Suprapubic skin (tissue), 4 donors: ENCODE data around the gene CXCL5. TPM values are rescaled to one million over a fixed set of nuclear protein-coding genes. Genes with fewer than 3 reads are reported as not detected.

Experiments used
- DNase-seq, 2 donors: peaks; one replicate each; pipeline ENCODE4 v3.0.0-alpha.2; 2019; ENCODE audit warnings: low spot score in 2 of 2
- H3K27ac ChIP-seq: fragments of 200-600 bp; sonication (generic); one replicate; pipeline ENCODE4 v1.5.1; 2019
- H3K27me3 ChIP-seq: fragments of 200-600 bp; sonication (generic); one replicate; pipeline ENCODE4 v1.5.1; 2019
- H3K36me3 ChIP-seq: fragments of 200-600 bp; sonication (generic); one replicate; pipeline ENCODE4 v1.5.1; 2019
- H3K4me1 ChIP-seq: fragments of 200-600 bp; sonication (generic); one replicate; pipeline ENCODE4 v1.5.1; 2019
- H3K4me3 ChIP-seq: fragments of 200-600 bp; sonication (generic); one replicate; pipeline ENCODE4 v1.5.1; 2019; ENCODE audit warnings: mild to moderate bottlenecking
- H3K9me3 ChIP-seq: fragments of 200-600 bp; sonication (generic); one replicate; pipeline ENCODE4 v1.5.1; 2019
- EP300 ChIP-seq: sonication (generic); formaldehyde crosslinking; IDR thresholded peaks from one replicate; pipeline ENCODE4 v1.6.1; 2017; ENCODE audit warnings: antibody characterized with exemption
- POLR2A ChIP-seq, 2 donors: fragments of 450-650 bp; IDR thresholded peaks; one replicate each; pipeline ENCODE4 v1.6.1; 2017; ENCODE audit warnings: antibody characterized with exemption in 2 of 2, mild to moderate bottlenecking in 2 of 2, moderate library complexity in 2 of 2
- POLR2AphosphoS5 ChIP-seq, 3 donors: sonication (generic); formaldehyde crosslinking; IDR thresholded peaks; one replicate each; pipeline ENCODE4 v1.6.1; 2017; ENCODE audit warnings: antibody characterized with exemption in 3 of 3
- WGBS: methylation state at CpG from one replicate; pipeline ENCODE4 v1.1.5; 2018; 5-methylcytosine and 5-hydroxymethylcytosine counted together
- total RNA-seq, 4 donors: library from RNA; depleted of rRNA; stranded (reverse); fragments of >200 nt; gene quantifications; one replicate each; pipeline ENCODE4 v1.1.0, GENCODE V29; 2016
- TF ChIP-seq, protein P1 (sequence below), 2 donors: fragments of 200-600 bp in 1 of 2; fragments of 450-650 bp in 1 of 2; sonication (generic) in 1 of 2; IDR thresholded peaks; one replicate each; pipeline ENCODE4 v1.5.1; 2016 to 2019; ENCODE audit warnings: antibody characterized with exemption in 2 of 2, mild to moderate bottlenecking in 1 of 2, moderate library complexity in 1 of 2

The CXCL5 gene
- total RNA-seq, 4 donors from 2014 or later: not detected

DNA sequence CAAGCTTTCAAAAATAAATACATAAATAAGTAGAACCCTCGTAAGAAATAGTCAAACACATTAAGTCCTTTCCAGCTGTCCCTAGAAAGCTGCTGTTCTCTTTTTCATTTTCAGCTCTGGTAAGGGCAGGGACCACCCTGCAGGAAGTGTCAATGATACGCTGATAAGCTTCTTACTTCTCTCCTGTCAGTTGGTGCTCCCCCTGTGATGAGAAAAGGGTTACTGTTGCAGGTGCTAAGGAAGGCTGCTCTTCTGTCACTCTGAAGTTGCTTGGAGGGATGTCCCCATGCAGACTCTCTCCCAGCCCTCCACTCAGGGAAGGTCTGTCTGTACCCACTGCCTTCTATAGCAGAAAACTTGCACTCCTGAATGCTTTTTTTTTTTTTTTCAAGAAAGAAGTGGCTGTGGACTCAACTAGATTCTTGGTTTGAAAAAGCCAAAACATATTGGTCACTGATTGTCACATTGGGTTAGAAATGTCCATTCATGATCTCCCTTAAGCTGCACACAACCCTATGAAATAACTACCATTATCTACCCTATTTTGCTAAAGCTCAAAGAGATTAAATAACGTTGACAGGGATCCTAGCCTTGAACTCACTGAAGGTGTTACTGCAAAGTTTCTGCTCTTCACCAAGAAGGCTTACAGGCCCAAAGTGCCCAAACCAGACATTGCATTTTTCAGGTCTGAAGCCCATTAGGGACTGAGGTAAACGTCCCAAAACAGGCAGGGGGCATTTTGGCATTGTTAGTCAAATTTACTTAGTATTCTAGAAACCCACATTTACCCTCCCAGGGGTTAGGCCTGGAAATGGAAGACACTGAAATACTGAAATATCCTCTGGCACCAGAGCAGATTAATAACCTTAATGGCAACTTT, 38.8 kb upstream of the CXCL5 start:
- no peak overlapping the region for H3K27ac ChIP-seq

GRCh38 chr4:74033739-74034138, 35.3 kb upstream of the CXCL5 start:
- TF ChIP-seq POLR2AphosphoS5 (IDR thresholded peaks at IDR 0.05): no peak
- TF ChIP-seq, protein P1, sequence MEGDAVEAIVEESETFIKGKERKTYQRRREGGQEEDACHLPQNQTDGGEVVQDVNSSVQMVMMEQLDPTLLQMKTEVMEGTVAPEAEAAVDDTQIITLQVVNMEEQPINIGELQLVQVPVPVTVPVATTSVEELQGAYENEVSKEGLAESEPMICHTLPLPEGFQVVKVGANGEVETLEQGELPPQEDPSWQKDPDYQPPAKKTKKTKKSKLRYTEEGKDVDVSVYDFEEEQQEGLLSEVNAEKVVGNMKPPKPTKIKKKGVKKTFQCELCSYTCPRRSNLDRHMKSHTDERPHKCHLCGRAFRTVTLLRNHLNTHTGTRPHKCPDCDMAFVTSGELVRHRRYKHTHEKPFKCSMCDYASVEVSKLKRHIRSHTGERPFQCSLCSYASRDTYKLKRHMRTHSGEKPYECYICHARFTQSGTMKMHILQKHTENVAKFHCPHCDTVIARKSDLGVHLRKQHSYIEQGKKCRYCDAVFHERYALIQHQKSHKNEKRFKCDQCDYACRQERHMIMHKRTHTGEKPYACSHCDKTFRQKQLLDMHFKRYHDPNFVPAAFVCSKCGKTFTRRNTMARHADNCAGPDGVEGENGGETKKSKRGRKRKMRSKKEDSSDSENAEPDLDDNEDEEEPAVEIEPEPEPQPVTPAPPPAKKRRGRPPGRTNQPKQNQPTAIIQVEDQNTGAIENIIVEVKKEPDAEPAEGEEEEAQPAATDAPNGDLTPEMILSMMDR (IDR thresholded peaks at IDR 0.05): no peak
- no peak for TF ChIP-seq EP300
- no peak for TF ChIP-seq POLR2A (IDR thresholded peaks at IDR 0.05)
- Histone ChIP-seq H3K9me3 (no peaks in the 10 kb centered on the region), H3K4me1 (peaks cover 8% of the 10 kb centered on the region), H3K27me3 (peaks cover 3% of the 10 kb centered on the region), H3K4me3 (no peak overlapping the region), H3K27ac (no peak overlapping the region), H3K36me3 (no peaks in the 10 kb centered on the region)
- no peak for DNase-seq

More for the DNA sequence above, 38.8 kb upstream of the CXCL5 start:
- Histone ChIP-seq H3K4me1 (peaks cover 14% of the 10 kb centered on the region), H3K4me3 (peak overlapping the region; percentile 78), H3K9me3 (no peaks in the 10 kb centered on the region), H3K27me3 (no peaks in the 10 kb centered on the region), H3K36me3 (no peaks in the 10 kb centered on the region)
- 55% methylated on average over 4 of the region's 4 CpGs for WGBS
- no peak for DNase-seq
- TF ChIP-seq EP300 (no peak), POLR2A (IDR thresholded peaks at IDR 0.05) (no peak), POLR2AphosphoS5 (IDR thresholded peaks at IDR 0.05) (no peak)
- TF ChIP-seq, protein P1 (IDR thresholded peaks at IDR 0.05): no peak

GRCh38 chr4:74032064-74032463, 33.6 kb upstream of the CXCL5 start:
- H3K27ac ChIP-seq: no peak overlapping the region
- DNase-seq: no peak
- TF ChIP-seq POLR2A (IDR thresholded peaks at IDR 0.05) (no peak), EP300 (no peak), POLR2AphosphoS5 (IDR thresholded peaks at IDR 0.05) (no peak)
- TF ChIP-seq, protein P1 (IDR thresholded peaks at IDR 0.05): no peak
- H3K36me3 ChIP-seq: no peaks in the 10 kb centered on the region
- H3K4me3 ChIP-seq: no peak overlapping the region
- H3K4me1 ChIP-seq: no peaks in the 10 kb centered on the region
- H3K9me3 ChIP-seq: no peaks in the 10 kb centered on the region
- H3K27me3 ChIP-seq: peaks cover 3% of the 10 kb centered on the region

- Histone ChIP-seq H3K4me1 (no peaks in the 10 kb centered on the region), H3K27ac (no peak overlapping the region), H3K4me3 (no peak overlapping the region), H3K36me3 (no peaks in the 10 kb centered on the region), H3K27me3 (peaks cover 3% of the 10 kb centered on the region), H3K9me3 (no peaks in the 10 kb centered on the region)
- TF ChIP-seq, protein P1 (IDR thresholded peaks at IDR 0.05): no peak
- TF ChIP-seq POLR2A (IDR thresholded peaks at IDR 0.05) (no peak), POLR2AphosphoS5 (IDR thresholded peaks at IDR 0.05) (no peak), EP300 (no peak)
- DNase-seq: no peak
Observed at GRCh38 chr4:74031576-74031975, 33.1 kb upstream of the CXCL5 start.

DNA sequence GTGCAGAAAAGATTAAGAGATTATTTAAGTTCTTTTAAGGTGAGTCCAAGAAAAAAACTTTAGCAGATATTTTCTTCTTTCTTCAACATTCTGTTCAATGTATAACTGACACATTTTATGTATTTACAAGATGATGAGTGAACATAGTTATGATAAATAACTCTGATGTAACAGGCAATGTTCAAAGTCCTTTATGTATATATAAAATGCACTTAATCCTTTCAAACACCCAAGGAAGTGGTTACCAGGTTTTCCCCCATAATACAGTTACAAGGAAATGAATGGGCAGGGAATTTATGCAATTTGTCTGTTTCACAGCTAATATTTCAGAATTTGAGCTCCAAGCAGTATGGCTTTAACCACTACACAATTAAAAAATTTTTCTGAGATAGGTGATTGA, 31.8 kb upstream of the CXCL5 start:
- Histone ChIP-seq H3K27me3 (peaks cover 3% of the 10 kb centered on the region), H3K4me1 (no peaks in the 10 kb centered on the region), H3K9me3 (no peaks in the 10 kb centered on the region), H3K27ac (no peak overlapping the region), H3K4me3 (no peak overlapping the region), H3K36me3 (no peaks in the 10 kb centered on the region)
- no peak for DNase-seq
- no peak for TF ChIP-seq POLR2AphosphoS5 (IDR thresholded peaks at IDR 0.05)
- TF ChIP-seq, protein P1 (IDR thresholded peaks at IDR 0.05): no peak
- TF ChIP-seq POLR2A (IDR thresholded peaks at IDR 0.05): no peak
- TF ChIP-seq EP300: no peak
